Immature natural killer cell (primary cell): Measurements from ENCODE around the gene TECR. TPM values are rescaled to one million over a fixed set of nuclear protein-coding genes. Genes with fewer than 3 reads are reported as not detected.

Source experiments
- DNase-seq, 3 donors: peaks; one replicate each; pipeline ENCODE4 v3.0.0; 2022; ENCODE audit warnings: mixed read lengths in 1 of 3
- H3K27ac Mint-ChIP-seq, 6 donors: one replicate each; pipeline ENCODE4 v1.8.0; 2020; ENCODE audit warnings: mixed read lengths in 6 of 6, mild to moderate bottlenecking in 5 of 6, inconsistent platforms in 4 of 6, moderate library complexity in 3 of 6
- H3K27me3 Mint-ChIP-seq, 3 donors: one replicate each; pipeline ENCODE4 v1.8.0; 2020 to 2021; ENCODE audit warnings: low read depth in 3 of 3, mild to moderate bottlenecking in 3 of 3, mixed read lengths in 3 of 3, moderate library complexity in 3 of 3, inconsistent platforms in 1 of 3
- H3K36me3 Mint-ChIP-seq, 3 donors: one replicate each; pipeline ENCODE4 v1.8.0; 2020; ENCODE audit warnings: mixed read lengths in 3 of 3, inconsistent platforms in 2 of 3, mild to moderate bottlenecking in 2 of 3
- H3K4me1 Mint-ChIP-seq, 2 donors: one replicate each; pipeline ENCODE4 v1.8.0; 2020; ENCODE audit warnings: inconsistent platforms in 2 of 2, mild to moderate bottlenecking in 2 of 2, mixed read lengths in 2 of 2, moderate library complexity in 1 of 2
- H3K4me3 Mint-ChIP-seq, 5 donors: one replicate each; pipeline ENCODE4 v1.8.0; 2020; ENCODE audit warnings: mild to moderate bottlenecking in 5 of 5, mixed read lengths in 5 of 5, inconsistent platforms in 3 of 5, moderate library complexity in 3 of 5
- H3K9me3 Mint-ChIP-seq, 6 donors: one replicate each; pipeline ENCODE4 v1.8.0; 2020; ENCODE audit warnings: mild to moderate bottlenecking in 6 of 6, mixed read lengths in 6 of 6, inconsistent platforms in 4 of 6, moderate library complexity in 3 of 6
- polyA plus RNA-seq, 3 donors: library from polyadenylated mRNA; unstranded; fragments of 300-500 nt; fragmentation: Illumina TruSeq; gene quantifications; one replicate each; pipeline ENCODE4 v1.2.3, GENCODE V29; 2021

TECR gene
- polyA plus RNA-seq, 3 donors from 2014 or later: 203 to 317 (median 289) TPM

- H3K9me3 Mint-ChIP-seq: peaks cover 0 to 2% (median 0%) of the 10 kb centered on the region in 6 donors
- peaks cover 45 to 47% of the 10 kb centered on the region in 2 donors for H3K4me1 Mint-ChIP-seq
- DNase-seq: no peak
- peak overlapping the region; percentile 46 to 94 (median 91) for H3K27ac Mint-ChIP-seq
- H3K36me3 Mint-ChIP-seq: peaks cover 17 to 24% (median 20%) of the 10 kb centered on the region in 3 donors
- H3K27me3 Mint-ChIP-seq: peaks cover 11 to 25% (median 25%) of the 10 kb centered on the region in 3 donors
- H3K4me3 Mint-ChIP-seq: peak overlapping the region; percentile 90 to 96 (median 90)
Measured at GRCh38 chr19:14516048-14516534, 13.3 kb upstream of the TECR start.

DNA sequence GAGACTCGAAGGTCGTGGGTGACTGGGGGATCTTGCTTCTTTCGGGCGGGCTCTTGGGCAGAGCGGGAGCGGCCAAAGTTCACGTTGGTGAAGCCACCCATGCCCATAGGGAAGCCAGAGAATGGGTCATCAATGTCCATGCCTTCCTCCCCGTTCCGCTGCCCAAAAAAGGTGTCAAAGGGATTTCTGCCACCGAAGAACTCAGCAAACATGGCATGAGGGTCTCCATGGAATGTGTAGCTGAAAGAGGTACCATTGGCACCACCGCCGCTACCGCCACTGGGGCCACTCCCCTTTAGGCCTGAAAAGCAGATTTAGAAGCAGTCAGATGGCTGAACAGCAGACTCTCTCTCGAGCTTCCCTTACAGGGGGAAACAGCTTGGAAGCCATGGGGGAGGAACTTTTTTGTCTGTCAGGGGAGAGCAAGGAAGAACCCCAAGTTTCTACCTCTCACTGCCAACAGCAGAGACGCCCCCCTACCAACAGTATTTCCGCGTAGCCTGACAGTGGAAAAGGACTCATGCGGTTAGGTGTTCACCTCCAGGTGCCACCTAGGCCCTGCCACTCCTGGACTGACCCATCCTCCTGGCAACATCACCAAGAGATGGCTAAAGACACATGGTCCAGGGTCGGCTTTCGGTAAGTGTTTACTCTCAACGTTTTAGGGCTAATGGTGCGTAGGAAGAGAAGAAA, 12.5 kb upstream of the TECR start:
- DNase-seq: no peak
- Mint-ChIP-seq H3K9me3 (peaks cover 0 to 2% (median 0%) of the 10 kb centered on the region in 6 donors), H3K4me3 (peak overlapping the region; percentile 90 to 96 (median 90)), H3K27ac (peak overlapping the region; percentile 87 to 94 (median 92)), H3K36me3 (peaks cover 17 to 24% (median 20%) of the 10 kb centered on the region in 3 donors), H3K27me3 (peaks cover 11 to 26% (median 26%) of the 10 kb centered on the region in 3 donors), H3K4me1 (peaks cover 51 to 52% of the 10 kb centered on the region in 2 donors)

DNA sequence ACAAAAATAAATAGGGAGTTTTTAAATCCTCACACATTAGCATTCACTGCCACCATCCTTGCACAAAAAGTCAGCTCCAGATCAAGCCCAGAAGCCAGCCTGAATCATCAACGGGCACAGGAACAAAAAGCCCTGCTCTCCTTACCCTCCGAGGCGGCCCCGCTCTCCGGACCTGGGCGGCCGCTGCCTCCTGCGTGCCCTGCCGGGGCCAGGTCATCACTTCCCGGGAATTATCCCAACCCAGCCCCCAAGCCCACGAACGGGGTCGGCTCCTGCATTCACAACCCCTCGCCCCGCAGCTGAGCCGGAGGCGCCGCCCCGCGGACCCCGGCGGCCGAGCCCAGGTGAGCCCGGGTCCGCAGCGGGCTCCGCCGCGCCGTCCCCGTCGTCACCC, 12.0 kb upstream of the TECR start:
- peaks cover 57% of the 10 kb centered on the region in 2 donors for H3K4me1 Mint-ChIP-seq
- DNase-seq: no peak
- H3K36me3 Mint-ChIP-seq: peaks cover 17 to 24% (median 20%) of the 10 kb centered on the region in 3 donors
- H3K4me3 Mint-ChIP-seq: peak overlapping the region; percentile 90 to 96 (median 90)
- peaks cover 11 to 31% (median 31%) of the 10 kb centered on the region in 3 donors for H3K27me3 Mint-ChIP-seq
- peaks cover 0 to 2% (median 0%) of the 10 kb centered on the region in 6 donors for H3K9me3 Mint-ChIP-seq
- H3K27ac Mint-ChIP-seq: peak overlapping the region; percentile 87 to 94 (median 92)

DNA sequence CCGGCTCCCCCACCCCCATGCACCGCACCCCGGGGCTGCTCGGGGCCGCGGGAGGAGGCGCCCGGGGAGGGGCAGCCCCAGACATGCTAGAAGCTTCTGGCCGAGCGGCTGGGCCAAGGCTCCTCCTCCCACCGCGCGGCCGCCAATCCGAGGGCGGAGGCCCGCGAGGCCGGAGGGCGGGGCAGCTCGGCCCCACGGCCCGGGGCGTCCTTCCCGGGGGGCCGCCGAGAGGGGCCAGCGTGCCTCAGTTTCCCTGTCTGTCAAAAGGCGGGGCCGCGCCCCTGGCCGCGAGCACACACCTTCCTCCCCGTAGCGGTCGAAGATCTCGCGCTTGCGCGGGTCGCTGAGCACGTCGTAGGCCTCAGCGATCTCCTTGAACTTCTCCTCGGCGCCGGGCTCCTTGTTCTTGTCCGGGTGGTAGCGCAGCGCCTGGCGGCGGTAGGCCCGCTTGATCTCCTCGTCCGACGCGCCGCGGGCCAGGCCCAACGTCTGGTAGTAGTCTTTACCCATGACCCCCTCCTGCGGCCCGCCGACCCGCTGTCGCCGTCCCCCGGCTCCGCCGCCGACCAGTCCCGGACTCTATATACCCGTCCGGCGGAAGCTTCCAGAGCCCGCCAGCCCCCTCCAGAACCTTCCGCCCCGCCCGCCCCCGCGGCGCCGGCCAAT, 11.4 kb upstream of the TECR start, which contains the start of gene DNAJB1:
Gene DNAJB1 (minus strand): TSS at position 558 of the 666 bp plus-strand sequence. CDS start 48 bp downstream, at position 510.
- Mint-ChIP-seq H3K4me3 (peak within 1 kb of the TSS; percentile 90 to 96 (median 95)), H3K27ac (peak within 1 kb of the TSS; percentile 93 to 98 (median 97)), H3K9me3 (peaks cover 0 to 2% (median 0%) of the 10 kb centered on the region in 6 donors), H3K27me3 (peaks cover 15 to 35% (median 31%) of the 10 kb centered on the region in 3 donors), H3K4me1 (peaks cover 62 to 63% of the 10 kb centered on the region in 2 donors), H3K36me3 (peaks cover 17 to 24% (median 20%) of the 10 kb centered on the region in 3 donors)
- DNase-seq: peak; percentile 73 to 81 (median 79)

- H3K27me3 Mint-ChIP-seq: peaks cover 16 to 35% (median 30%) of the 10 kb centered on the region in 3 donors
- H3K27ac Mint-ChIP-seq: peak overlapping the region; percentile 93 to 98 (median 97)
- peaks cover 17 to 24% (median 20%) of the 10 kb centered on the region in 3 donors for H3K36me3 Mint-ChIP-seq
- peaks cover 72 to 75% of the 10 kb centered on the region in 2 donors for H3K4me1 Mint-ChIP-seq
- DNase-seq: no peak
- H3K9me3 Mint-ChIP-seq: peaks cover 0 to 2% (median 0%) of the 10 kb centered on the region in 6 donors
- peak overlapping the region; percentile 85 to 96 (median 89) for H3K4me3 Mint-ChIP-seq
Measured at GRCh38 chr19:14519245-14519859, 10.0 kb upstream of the TECR start.

GRCh38 chr19:14519860-14520407, 9.5 kb upstream of the TECR start:
- DNase-seq: no peak
- Mint-ChIP-seq H3K4me3 (peak overlapping the region; percentile 76 to 96 (median 89)), H3K36me3 (peaks cover 15 to 19% (median 16%) of the 10 kb centered on the region in 3 donors), H3K4me1 (peaks cover 67 to 70% of the 10 kb centered on the region in 2 donors), H3K9me3 (peaks cover 0 to 2% (median 0%) of the 10 kb centered on the region in 6 donors), H3K27me3 (peaks cover 14 to 34% (median 28%) of the 10 kb centered on the region in 3 donors), H3K27ac (peak overlapping the region; percentile 84 to 98 (median 96))

DNA sequence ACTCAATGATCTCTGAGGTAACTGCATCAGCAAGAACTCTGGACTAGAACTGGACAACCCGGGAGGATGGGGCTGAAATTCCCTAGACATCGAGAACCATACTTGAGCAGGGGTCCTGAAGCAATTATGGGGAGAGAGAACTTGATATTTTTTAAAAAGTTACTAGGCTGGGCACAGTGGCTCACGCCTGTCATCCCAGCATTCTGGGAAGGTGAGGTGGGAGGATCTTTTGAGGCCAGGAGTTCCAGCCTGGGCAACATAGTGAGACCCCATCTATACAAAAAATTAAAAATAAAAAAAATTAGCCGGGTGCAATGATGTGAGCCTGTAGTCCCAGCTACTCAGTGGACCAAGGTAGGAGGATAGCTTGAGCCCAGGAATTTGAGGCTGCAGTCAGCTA, 8.9 kb upstream of the TECR start:
- H3K4me3 Mint-ChIP-seq: peak overlapping the region in 1 of 5 donors; percentile 89
- peak overlapping the region; percentile 72 to 98 (median 92) for H3K27ac Mint-ChIP-seq
- peaks cover 10 to 13% (median 10%) of the 10 kb centered on the region in 3 donors for H3K36me3 Mint-ChIP-seq

DNA sequence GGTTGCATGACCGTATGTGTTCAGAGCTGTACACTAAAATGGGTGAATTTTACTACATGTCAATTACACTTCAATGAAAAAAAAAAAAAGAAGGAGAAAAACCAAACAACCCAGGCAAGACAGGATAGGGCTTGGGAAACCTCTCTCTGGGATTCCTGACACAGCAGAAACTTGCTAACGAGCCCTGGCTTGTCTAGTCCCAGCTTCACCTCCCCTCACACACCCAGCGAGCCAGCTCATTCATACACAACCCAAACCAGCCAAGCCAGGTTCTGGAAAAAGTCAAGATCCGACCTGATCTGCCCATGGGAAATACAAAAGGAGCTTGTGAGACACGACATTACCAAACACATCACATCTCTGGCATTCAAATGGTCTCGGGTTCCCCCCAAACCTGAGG, 3.7 kb upstream of the TECR start:
- peaks cover 10 to 18% (median 18%) of the 10 kb centered on the region in 3 donors for H3K27me3 Mint-ChIP-seq
- peak overlapping the region in 4 of 6 donors; percentile 42 to 80 (median 65) for H3K27ac Mint-ChIP-seq
- no peaks in the 10 kb centered on the region for H3K36me3 Mint-ChIP-seq
- peaks cover 42 to 44% of the 10 kb centered on the region in 2 donors for H3K4me1 Mint-ChIP-seq
- H3K4me3 Mint-ChIP-seq: peak overlapping the region in 1 of 5 donors; percentile 18
- DNase-seq: no peak
- no peaks in the 10 kb centered on the region for H3K9me3 Mint-ChIP-seq

More for the DNA sequence above, 8.9 kb upstream of the TECR start:
- no peak for DNase-seq
- Mint-ChIP-seq H3K9me3 (peaks cover 0 to 2% (median 0%) of the 10 kb centered on the region in 6 donors), H3K4me1 (peaks cover 61 to 64% of the 10 kb centered on the region in 2 donors), H3K27me3 (peaks cover 14 to 32% (median 28%) of the 10 kb centered on the region in 3 donors)

DNA sequence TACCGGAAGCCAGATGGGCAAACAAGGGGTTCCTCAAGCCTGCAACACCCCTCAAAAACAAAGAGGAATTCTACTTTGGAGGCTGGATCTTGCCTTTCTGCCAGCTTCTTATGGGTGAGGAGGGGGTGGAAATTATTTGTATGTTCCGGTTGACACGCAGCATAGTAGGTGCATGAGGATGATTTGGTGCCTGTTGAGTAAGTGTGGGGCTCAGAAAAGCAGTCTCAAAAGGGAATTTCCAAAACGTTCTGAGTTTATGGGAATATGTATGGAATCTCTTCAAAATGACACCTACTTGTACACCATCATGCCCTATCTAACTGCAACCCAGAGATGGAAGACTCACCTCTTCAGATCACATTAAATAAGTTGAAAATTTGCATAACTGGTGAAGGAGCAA, 3.0 kb upstream of the TECR start:
- no peak overlapping the region for H3K4me3 Mint-ChIP-seq
- DNase-seq: no peak
- peak overlapping the region in 5 of 6 donors; percentile 1 to 74 (median 25) for H3K27ac Mint-ChIP-seq
- H3K36me3 Mint-ChIP-seq: no peaks in the 10 kb centered on the region
- no peaks in the 10 kb centered on the region for H3K9me3 Mint-ChIP-seq
- H3K4me1 Mint-ChIP-seq: peaks cover 45 to 49% of the 10 kb centered on the region in 2 donors
- peaks cover 10 to 18% (median 18%) of the 10 kb centered on the region in 3 donors for H3K27me3 Mint-ChIP-seq

DNA sequence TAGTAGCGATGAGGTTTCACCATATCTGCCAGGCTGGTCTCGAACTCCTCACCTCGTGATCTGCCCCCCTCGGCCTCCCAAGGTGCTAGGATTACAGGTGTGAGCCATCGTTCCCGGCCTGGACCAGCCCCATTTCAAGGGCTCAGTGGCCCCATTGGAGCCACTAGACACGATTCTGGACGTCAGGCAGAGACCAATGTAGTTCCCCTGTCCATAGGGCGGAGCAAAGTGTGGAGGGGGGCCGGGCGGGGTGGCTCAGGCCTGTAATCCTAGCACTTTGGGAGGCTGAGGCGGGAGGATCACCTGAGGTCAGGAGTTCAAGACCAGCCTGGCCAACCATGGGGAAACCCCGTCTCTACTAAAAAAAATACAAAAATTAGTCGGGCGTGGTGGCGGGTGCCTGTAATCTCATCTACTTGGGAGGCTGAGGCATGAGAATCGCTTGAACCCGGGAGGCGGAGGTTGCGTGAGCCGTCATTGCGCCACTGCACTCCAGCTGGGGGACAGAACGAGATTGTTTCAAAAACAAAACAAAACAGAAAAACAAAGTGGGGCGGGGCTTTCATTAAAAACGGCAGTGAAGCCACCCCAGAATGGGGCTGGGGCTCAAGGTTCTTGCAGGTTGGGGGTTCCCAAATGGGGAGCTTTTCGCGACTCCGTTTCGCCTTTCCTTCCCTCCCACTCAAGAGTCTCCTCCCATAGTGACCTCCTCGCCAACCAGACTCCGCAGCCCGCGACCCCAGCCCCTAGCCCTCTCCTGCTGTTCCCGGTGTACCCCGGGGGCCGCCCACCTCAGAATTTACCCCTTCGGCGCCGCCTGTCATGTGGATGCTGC, 758 bp upstream of the TECR start:
- Mint-ChIP-seq H3K27me3 (peaks cover 6 to 13% (median 8%) of the 10 kb centered on the region in 3 donors), H3K36me3 (no peaks in the 10 kb centered on the region), H3K4me3 (peak overlapping the region; percentile 93 to 95 (median 95)), H3K27ac (peak overlapping the region; percentile 94 to 98 (median 97)), H3K9me3 (no peaks in the 10 kb centered on the region), H3K4me1 (peaks cover 29 to 32% of the 10 kb centered on the region in 2 donors)
- no peak for DNase-seq

- Mint-ChIP-seq H3K9me3 (no peaks in the 10 kb centered on the region), H3K36me3 (no peaks in the 10 kb centered on the region), H3K4me1 (peaks cover 23 to 29% of the 10 kb centered on the region in 2 donors), H3K27me3 (peaks cover 6 to 13% (median 8%) of the 10 kb centered on the region in 3 donors), H3K27ac (peak overlapping the region; percentile 90 to 98 (median 97)), H3K4me3 (peak overlapping the region; percentile 93 to 95 (median 95))
- no peak for DNase-seq
Measured at GRCh38 chr19:14530005-14530348, 583 bp downstream of the TECR start.

DNA sequence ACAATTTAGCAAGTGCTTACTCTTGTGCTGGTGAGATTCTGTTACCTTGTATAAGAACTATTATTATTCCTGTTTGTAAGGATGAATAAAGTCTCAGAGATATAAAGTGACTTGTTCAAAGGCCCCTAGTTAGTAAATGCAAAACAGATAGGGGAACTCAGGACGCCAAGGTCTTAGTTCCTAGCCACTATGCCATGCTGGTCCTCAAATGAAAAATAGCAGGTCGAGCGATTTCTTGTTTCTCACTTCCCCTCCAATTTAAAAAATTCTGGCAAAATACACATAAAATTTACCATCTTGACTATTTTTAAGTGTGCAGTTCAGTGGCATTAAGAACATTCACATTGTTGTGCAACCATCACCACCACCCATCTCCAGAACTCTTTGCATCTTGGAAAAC, 1.1 kb downstream of the TECR start:
- Mint-ChIP-seq H3K27me3 (peaks cover 6 to 13% (median 8%) of the 10 kb centered on the region in 3 donors), H3K4me3 (peak overlapping the region; percentile 93 to 95 (median 95)), H3K27ac (peak overlapping the region; percentile 15 to 97 (median 72)), H3K4me1 (peaks cover 23 to 29% of the 10 kb centered on the region in 2 donors), H3K9me3 (no peaks in the 10 kb centered on the region), H3K36me3 (no peaks in the 10 kb centered on the region)
- DNase-seq: no peak
